ENCODE results near the gene CTNNB1.

DNA sequence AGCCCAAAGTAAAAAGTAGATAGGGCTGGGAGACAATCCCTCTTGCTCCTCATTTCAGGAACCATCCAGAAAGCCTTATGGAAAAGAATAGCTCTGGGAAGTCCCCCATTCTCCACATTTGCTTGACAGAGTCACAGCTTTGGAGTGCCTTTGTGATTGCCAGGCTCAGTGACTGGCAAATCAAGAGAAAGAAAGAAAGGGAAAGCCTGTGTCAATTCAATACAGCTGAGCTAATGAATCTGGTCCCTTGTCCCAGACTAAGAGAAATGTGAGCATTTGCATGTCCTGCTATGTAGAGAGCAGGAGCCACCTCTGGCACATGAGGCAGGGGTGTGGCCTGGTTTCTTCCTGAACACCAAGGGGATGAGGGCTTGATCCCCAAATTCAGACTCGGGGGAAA lies 14.9 kb upstream of the CTNNB1 start:
- TF ChIP-seq, protein P1, sequence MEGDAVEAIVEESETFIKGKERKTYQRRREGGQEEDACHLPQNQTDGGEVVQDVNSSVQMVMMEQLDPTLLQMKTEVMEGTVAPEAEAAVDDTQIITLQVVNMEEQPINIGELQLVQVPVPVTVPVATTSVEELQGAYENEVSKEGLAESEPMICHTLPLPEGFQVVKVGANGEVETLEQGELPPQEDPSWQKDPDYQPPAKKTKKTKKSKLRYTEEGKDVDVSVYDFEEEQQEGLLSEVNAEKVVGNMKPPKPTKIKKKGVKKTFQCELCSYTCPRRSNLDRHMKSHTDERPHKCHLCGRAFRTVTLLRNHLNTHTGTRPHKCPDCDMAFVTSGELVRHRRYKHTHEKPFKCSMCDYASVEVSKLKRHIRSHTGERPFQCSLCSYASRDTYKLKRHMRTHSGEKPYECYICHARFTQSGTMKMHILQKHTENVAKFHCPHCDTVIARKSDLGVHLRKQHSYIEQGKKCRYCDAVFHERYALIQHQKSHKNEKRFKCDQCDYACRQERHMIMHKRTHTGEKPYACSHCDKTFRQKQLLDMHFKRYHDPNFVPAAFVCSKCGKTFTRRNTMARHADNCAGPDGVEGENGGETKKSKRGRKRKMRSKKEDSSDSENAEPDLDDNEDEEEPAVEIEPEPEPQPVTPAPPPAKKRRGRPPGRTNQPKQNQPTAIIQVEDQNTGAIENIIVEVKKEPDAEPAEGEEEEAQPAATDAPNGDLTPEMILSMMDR (conservative IDR thresholded peaks at IDR 0.05; ENCODE audit: low read depth, low read length) = no peak
- TF ChIP-seq EZH2 (IDR thresholded peaks at IDR 0.05; ENCODE audit: low read length, unreplicated experiment) = no peak
- TF ChIP-seq EZH2phosphoT487 (IDR thresholded peaks at IDR 0.05; ENCODE audit: borderline replicate concordance, low read length) = no peak
